Measurements from ENCODE around the gene BACE1.

GRCh38 chr11:117292616-117293015, 23.4 kb downstream of the BACE1 start:
- TF ChIP-seq POLR2A (IDR thresholded peaks at IDR 0.05) (no peak), CTCF (IDR thresholded peaks at IDR 0.05) (no peak)
